HuH-7.5 (cell line): ENCODE data around the gene TRMT44.
"Not testable (repeated sequence)": the region's sequence is repeated elsewhere in the genome, so short reads cannot be mapped to it uniquely, and the experiment has no call there.

Experiments
- DNase-seq: peaks from one replicate; pipeline ENCODE4 v3.0.0; 2011; ENCODE audit warnings: low spot score

TRMT44 gene

GRCh38 chr4:8407316-8407715 lies 33.3 kb upstream of the TRMT44 start:
- no peak for DNase-seq

GRCh38 chr4:8407756-8408155 lies 32.8 kb upstream of the TRMT44 start:
- DNase-seq = no peak

GRCh38 chr4:8409264-8410065 lies 31.1 kb upstream of the TRMT44 start:
- DNase-seq = no peak

- no peak for DNase-seq
These were observed 30.4 kb upstream of the TRMT44 start for GRCh38 chr4:8410066-8410625.

GRCh38 chr4:8410641-8411271 lies 29.8 kb upstream of the TRMT44 start:
- DNase-seq = peak; percentile 72

GRCh38 chr4:8411351-8412180 lies 29.0 kb upstream of the TRMT44 start:
- DNase-seq = no peak

GRCh38 chr4:8412288-8412687 lies 28.3 kb upstream of the TRMT44 start:
- DNase-seq = no peak

GRCh38 chr4:8414377-8414776 lies 26.2 kb upstream of the TRMT44 start:
- DNase-seq = no peak

- no peak for DNase-seq
These were observed 23.4 kb upstream of the TRMT44 start for GRCh38 chr4:8417071-8417614.

- no peak for DNase-seq
These were observed 21.1 kb upstream of the TRMT44 start for GRCh38 chr4:8419222-8420041.

- not testable (repeated sequence) for DNase-seq
These were observed 20.4 kb upstream of the TRMT44 start for GRCh38 chr4:8420151-8420550.

- DNase-seq = no peak
These were observed 18.2 kb upstream of the TRMT44 start for GRCh38 chr4:8422327-8422726.

GRCh38 chr4:8422786-8423185 lies 17.8 kb upstream of the TRMT44 start:
- no peak for DNase-seq

GRCh38 chr4:8427262-8427661 lies 13.3 kb upstream of the TRMT44 start:
- no peak for DNase-seq

GRCh38 chr4:8427761-8428287 lies 12.8 kb upstream of the TRMT44 start:
- DNase-seq = peak; percentile 51

GRCh38 chr4:8428288-8429097 lies 12.1 kb upstream of the TRMT44 start:
- peak; percentile 86 for DNase-seq

- no peak for DNase-seq
These were observed 9.0 kb upstream of the TRMT44 start for GRCh38 chr4:8431553-8431952.

GRCh38 chr4:8433136-8433535 lies 7.4 kb upstream of the TRMT44 start:
- no peak for DNase-seq

- no peak for DNase-seq
These were observed 6.1 kb upstream of the TRMT44 start for GRCh38 chr4:8434251-8435073.
